GM12878 (cell line): Measurements from ENCODE around the gene SH3GL2. TPM values are rescaled to one million over a fixed set of nuclear protein-coding genes. Genes with fewer than 3 reads are reported as not detected.

Experiments used
- ATAC-seq: fragments of 200-7000 bp; cut with Tn5 transposase; 3 replicates; pipeline ENCODE4 v1.9.1; 2020; ENCODE audit warnings: mild to moderate bottlenecking, moderate library complexity
- BruUV-seq: library from RNA; stranded (reverse); fragments of 400-500 nt; replicated peaks from 2 replicates; lab custom pipeline; 2021; lab: Mats Ljungman, UMichigan
- CTCF ChIA-PET: fragments of 300-600 bp; sonication (Branson Sonifier 250); formaldehyde crosslinking; extraction: SDS; loops from one replicate; lab custom pipeline; 2021; ENCODE audit warnings: inconsistent platforms; lab: Yijun Ruan, JAX
- POLR2A ChIA-PET: fragments of 350-600 bp; formaldehyde crosslinking; extraction: SDS; loops from one replicate; lab custom pipeline; 2021; ENCODE audit warnings: inconsistent platforms; lab: Charles Lee
- RAD21 ChIA-PET: fragments of 300-600 bp; sonication (Branson Sonifier 250); formaldehyde crosslinking; loops from one replicate; lab custom pipeline; 2023; ENCODE audit warnings: antibody characterized with exemption; ENCODE audit not compliant: unreplicated experiment; lab: Charles Lee
- SMC1A ChIA-PET: fragments of 300-600 bp; sonication (Branson Sonifier 250); formaldehyde crosslinking; loops from one replicate; lab custom pipeline; 2023; ENCODE audit not compliant: unreplicated experiment, uncharacterized antibody; lab: Charles Lee
- DNase-seq: peaks from one replicate; pipeline ENCODE4 v3.0.0-alpha.2; 2011; ENCODE audit warnings: low read depth, low spot score
- FAIRE-seq: peaks from 3 replicates; lab custom pipeline; 2011; peaks lifted over from hg19 to GRCh38; lab: Jason Lieb, UNC
- H2AFZ ChIP-seq: 2 replicates; pipeline ENCODE4 v1.6.0; 2011; ENCODE audit warnings: low read depth, low read length, control low read depth; ENCODE audit not compliant: control insufficient read depth
- H3K27ac ChIP-seq: 2 replicates; pipeline ENCODE4 v1.5.1; 2011; ENCODE audit warnings: control low read depth; ENCODE audit not compliant: control insufficient read depth, insufficient read depth
- H3K27me3 ChIP-seq, 2 experiments: replicated peaks in 1 of 2; 2 replicates each; pipeline versions ENCODE4 v1.6.0 to v1.6.1; 2011; ENCODE audit warnings: low read length in 1 of 2; ENCODE audit not compliant: control insufficient read depth in 2 of 2, insufficient read depth in 2 of 2
- H3K36me3 ChIP-seq, 2 experiments: 2 replicates each; pipeline ENCODE4 v1.5.1; 2011; ENCODE audit warnings: low read length in 1 of 2; ENCODE audit not compliant: control insufficient read depth in 2 of 2, insufficient read depth in 2 of 2
- H3K4me1 ChIP-seq: 2 replicates; pipeline ENCODE4 v1.6.1; 2011; ENCODE audit warnings: mild to moderate bottlenecking, low read length, moderate library complexity, mixed read lengths; ENCODE audit not compliant: control insufficient read depth, insufficient read depth
- H3K4me2 ChIP-seq: 2 replicates; pipeline ENCODE4 v1.6.0; 2011; ENCODE audit warnings: control low read depth; ENCODE audit not compliant: control insufficient read depth, insufficient read depth
- H3K4me3 ChIP-seq: fragments of 200-600 bp; sonication (generic); 2 replicates; pipeline ENCODE4 v1.5.1; 2016
- H3K79me2 ChIP-seq: 2 replicates; pipeline ENCODE4 v1.6.0; 2011; ENCODE audit warnings: low read length; ENCODE audit not compliant: control insufficient read depth, insufficient read depth
- H3K9ac ChIP-seq: 2 replicates; pipeline ENCODE4 v1.8.0; 2011; ENCODE audit warnings: low read length, control low read depth, mixed read lengths; ENCODE audit not compliant: control insufficient read depth, insufficient read depth
- H3K9me3 ChIP-seq: replicated peaks from 3 replicates; pipeline ENCODE4 v1.5.1; 2011; ENCODE audit warnings: mild to moderate bottlenecking, low read length; ENCODE audit not compliant: control insufficient read depth, insufficient read depth
- H4K20me1 ChIP-seq: 2 replicates; pipeline ENCODE4 v1.6.0; 2011; ENCODE audit not compliant: control insufficient read depth, insufficient read depth
- ATF7 ChIP-seq: fragments of 450-650 bp; IDR thresholded peaks from 2 replicates; pipeline ENCODE4 v1.6.1; 2016; ENCODE audit warnings: low read depth, mild to moderate bottlenecking
- BRCA1 ChIP-seq: IDR thresholded peaks from 2 replicates; pipeline ENCODE4 v1.6.1; 2011; ENCODE audit warnings: low read depth, low read length, improper control_type of control experiment
- CEBPZ ChIP-seq: fragments of 150-350 bp; IDR thresholded peaks from 2 replicates; pipeline ENCODE4 v1.6.1; 2016; ENCODE audit warnings: low read depth, low read length
- EED ChIP-seq: sonication (generic); IDR thresholded peaks from 2 replicates; pipeline ENCODE4 v1.6.1; 2016; ENCODE audit warnings: antibody characterized with exemption, low read depth
- EZH2 ChIP-seq: IDR thresholded peaks from 2 replicates; pipeline ENCODE4 v1.6.1; 2012; ENCODE audit warnings: low read depth, mild to moderate bottlenecking, control low read depth, inconsistent platforms, low read length, borderline replicate concordance; ENCODE audit not compliant: control insufficient read depth
- MEF2A ChIP-seq: IDR thresholded peaks from 2 replicates; pipeline ENCODE4 v1.6.1; 2011; ENCODE audit warnings: low read depth, mild to moderate bottlenecking, low read length, moderate library complexity; ENCODE audit not compliant: insufficient read depth
- SKIL ChIP-seq: fragments of 450-650 bp; IDR thresholded peaks from 2 replicates; pipeline ENCODE4 v1.6.1; 2017; ENCODE audit warnings: mild to moderate bottlenecking, low read depth, inconsistent platforms; ENCODE audit not compliant: poor library complexity, severe bottlenecking
- WGBS: methylation state at CpG from one replicate; pipeline ENCODE4 v1.1.6; 2016; ENCODE audit warnings: low lambda C conversion rate; ENCODE audit not compliant: insufficient replicate concordance, insufficient coverage; ENCODE audit errors: missing lambda C conversion rate; 5-methylcytosine and 5-hydroxymethylcytosine counted together
- in situ Hi-C: fragments of 300-500 bp; cut with MboI; formaldehyde crosslinking; loops from 9 replicates; pipeline ENCODE4 v1.14.3; 2018; ENCODE audit warnings: mixed read lengths
- intact Hi-C: fragments of 100-400 bp; cut with micrococcal nuclease; formaldehyde crosslinking; loops from one replicate; pipeline ENCODE4 v1.14.2; 2022; ENCODE audit not compliant: unreplicated experiment
- polyA plus RNA-seq, 11 experiments: library from polyadenylated mRNA; depleted of rRNA in 4 of 11; unstranded in 6 of 11; stranded (reverse) in 5 of 11; fragments of >200 nt; fragmentation: Nextera tagmentation in 4 of 11; fragmentation: Illumina TruSeq in 1 of 11; extraction: Ambion mirVana in 4 of 11; extraction: Trizol in 1 of 11; gene quantifications; 1 replicate in 1 of 11; 2 replicates in 10 of 11; pipeline versions ENCODE4 v1.2.1 to v1.2.3, GENCODE V29; 2011 to 2016; ENCODE audit warnings: inconsistent platforms in 2 of 11, missing spikeins in 2 of 11, low read depth in 1 of 11
- total RNA-seq, 4 experiments: library from RNA; depleted of rRNA in 3 of 4; stranded (reverse); fragments of >200 nt in 3 of 4; fragmentation: Illumina TruSeq in 1 of 4; extraction: Trizol in 1 of 4; gene quantifications; 2 replicates each; pipeline versions ENCODE4 v1.2.1 to v1.2.3, GENCODE V29; 2013 to 2021
- TF ChIP-seq, protein P1 (sequence below): IDR thresholded peaks from 2 replicates; pipeline ENCODE4 v1.6.1; 2011; ENCODE audit warnings: mild to moderate bottlenecking, low read depth, low read length, moderate library complexity; ENCODE audit not compliant: insufficient replicate concordance

SH3GL2 gene
- total and polyA plus RNA-seq, 10 of the 15 experiments (the other 5 are each of a cell fraction or from before 2014, with no cell fraction given): not detected

- FAIRE-seq: no peak
- no peak for ATAC-seq
- Histone ChIP-seq H3K4me2 (no peak overlapping the region), H3K4me1 (no peaks in the 10 kb centered on the region), H3K27me3 (no peaks in the 10 kb centered on the region), H3K27ac (no peak overlapping the region), H4K20me1 (no peaks in the 10 kb centered on the region), H3K9ac (no peak overlapping the region), H3K36me3 (no peaks in the 10 kb centered on the region), H3K4me3 (no peak overlapping the region), H3K9me3 (no peaks in the 10 kb centered on the region), H3K79me2 (no peaks in the 10 kb centered on the region), H2AFZ (no peak overlapping the region)
- POLR2A ChIA-PET: no interaction called here
- 0% methylated on average over 2 of the region's 2 CpGs for WGBS
- in situ Hi-C loops: loop anchor here (10.0 to 25.0 kb wide), 3 partner anchors 266 to 1237 kb away; partner anchors contain the start of genes RRAGA and SAXO1
- RAD21 ChIA-PET: interaction anchor here (0.8 to 1.3 kb wide), 2 partner anchors 11 to 408 kb away, joined by 3 to 5 read pairs; no protein-coding TSS in a partner anchor
- TF ChIP-seq SKIL (no peak), EZH2 (no peak), BRCA1 (no peak), MEF2A (no peak), CEBPZ (no peak), ATF7 (no peak), EED (no peak)
- TF ChIP-seq, protein P1, sequence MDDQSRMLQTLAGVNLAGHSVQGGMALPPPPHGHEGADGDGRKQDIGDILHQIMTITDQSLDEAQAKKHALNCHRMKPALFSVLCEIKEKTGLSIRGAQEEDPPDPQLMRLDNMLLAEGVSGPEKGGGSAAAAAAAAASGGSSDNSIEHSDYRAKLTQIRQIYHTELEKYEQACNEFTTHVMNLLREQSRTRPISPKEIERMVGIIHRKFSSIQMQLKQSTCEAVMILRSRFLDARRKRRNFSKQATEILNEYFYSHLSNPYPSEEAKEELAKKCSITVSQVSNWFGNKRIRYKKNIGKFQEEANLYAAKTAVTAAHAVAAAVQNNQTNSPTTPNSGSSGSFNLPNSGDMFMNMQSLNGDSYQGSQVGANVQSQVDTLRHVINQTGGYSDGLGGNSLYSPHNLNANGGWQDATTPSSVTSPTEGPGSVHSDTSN: no peak
- DNase-seq: no peak
- SMC1A ChIA-PET: interaction anchor here (0.7 to 1.7 kb wide), 3 partner anchors 11 to 270 kb away, joined by 3 to 4 read pairs (median 3); no protein-coding TSS in a partner anchor
- intact Hi-C loops: loop anchor here (10.0 kb wide), 1 partner anchor 176 kb away; no protein-coding TSS in a partner anchor
- BruUV-seq: no TSS peak
- CTCF ChIA-PET: interaction anchor here (1.1 to 3.9 kb wide), 7 partner anchors 10 to 413 kb away, joined by 3 to 24 read pairs (median 5); no protein-coding TSS in a partner anchor
These were observed 221.6 kb downstream of the SH3GL2 start for GRCh38 chr9:17800418-17800817.
